GM12874 (cell line): ENCODE data around the gene UVSSA.

Experiments used
- CTCF ChIP-seq: IDR thresholded peaks from 2 replicates; pipeline ENCODE4 v1.5.1; 2011; ENCODE audit warnings: low read depth, mild to moderate bottlenecking, control low read depth, low read length, moderate library complexity; ENCODE audit not compliant: insufficient read depth

UVSSA gene

DNA sequence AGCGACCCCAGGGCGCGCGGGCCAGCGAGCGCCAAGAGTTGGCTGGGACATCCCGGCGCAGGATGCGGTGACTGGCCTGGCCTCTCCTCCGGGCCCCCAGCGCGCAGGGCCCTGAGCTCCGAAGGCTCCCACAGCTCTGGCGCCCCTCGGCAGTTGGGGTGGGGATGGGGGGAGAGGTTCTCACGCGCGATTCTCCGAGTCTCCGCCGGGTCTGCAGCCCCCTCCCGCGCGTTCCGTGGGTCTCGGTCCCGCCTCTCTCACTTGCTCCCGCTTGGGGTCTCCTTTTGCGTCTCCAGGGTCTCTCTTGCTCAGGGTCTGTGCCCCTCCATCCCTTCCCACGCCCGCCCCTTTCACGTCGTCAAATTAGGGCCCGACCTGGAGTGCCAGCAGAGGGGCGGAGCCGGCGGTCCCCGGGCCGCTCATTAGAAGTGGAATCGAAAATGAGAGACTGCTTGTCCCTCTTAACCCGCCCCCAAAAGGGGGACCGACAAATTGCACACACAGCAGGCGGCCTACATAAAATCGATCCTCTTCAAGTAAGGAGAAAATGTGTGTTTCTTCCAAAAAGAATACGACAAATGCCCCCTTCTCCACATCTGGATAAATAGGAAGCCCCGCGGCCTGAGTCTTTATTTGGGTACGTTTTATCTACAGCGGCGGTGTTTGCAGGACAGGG, 60.1 kb downstream of the UVSSA start:
- TF ChIP-seq CTCF, result no peak

DNA sequence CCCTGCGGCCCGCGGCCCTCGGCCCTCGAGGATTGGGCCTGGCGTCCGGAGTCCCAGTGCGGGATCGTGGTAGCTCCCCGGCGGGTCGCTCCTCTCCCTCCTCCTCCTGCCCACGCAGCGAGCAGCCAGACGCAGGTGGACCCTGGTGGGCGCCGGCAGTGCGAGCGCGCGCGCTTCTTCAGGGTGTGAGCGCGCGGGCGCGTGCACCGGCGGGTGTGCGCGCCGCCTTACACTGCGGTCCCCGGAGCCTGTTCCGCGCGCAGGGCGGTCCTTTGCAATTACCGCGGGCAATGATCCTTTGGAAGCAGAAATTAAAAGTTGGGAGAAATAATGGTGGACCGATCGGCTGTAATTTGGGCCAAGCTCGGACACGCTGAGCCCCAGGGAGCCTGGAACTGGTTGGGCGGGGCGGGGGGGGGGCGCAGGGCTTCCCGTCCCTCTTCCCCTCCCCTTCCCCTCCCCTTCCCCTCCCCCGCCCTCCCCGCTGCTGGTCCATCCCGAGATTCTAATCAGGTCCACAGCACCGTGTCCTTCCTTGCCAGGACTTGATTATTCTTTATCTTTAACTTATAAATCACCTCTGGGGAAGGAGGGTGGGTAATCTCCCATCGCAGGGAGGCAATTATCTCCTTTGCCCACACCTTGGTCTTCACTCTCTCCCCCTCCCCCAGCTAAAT, 60.8 kb downstream of the UVSSA start:
- TF ChIP-seq CTCF, result no peak

- no peak for TF ChIP-seq CTCF
Observed at GRCh38 chr4:1408418-1408817, 61.4 kb downstream of the UVSSA start.

GRCh38 chr4:1409079-1409478, 62.1 kb downstream of the UVSSA start:
- no peak for TF ChIP-seq CTCF

DNA sequence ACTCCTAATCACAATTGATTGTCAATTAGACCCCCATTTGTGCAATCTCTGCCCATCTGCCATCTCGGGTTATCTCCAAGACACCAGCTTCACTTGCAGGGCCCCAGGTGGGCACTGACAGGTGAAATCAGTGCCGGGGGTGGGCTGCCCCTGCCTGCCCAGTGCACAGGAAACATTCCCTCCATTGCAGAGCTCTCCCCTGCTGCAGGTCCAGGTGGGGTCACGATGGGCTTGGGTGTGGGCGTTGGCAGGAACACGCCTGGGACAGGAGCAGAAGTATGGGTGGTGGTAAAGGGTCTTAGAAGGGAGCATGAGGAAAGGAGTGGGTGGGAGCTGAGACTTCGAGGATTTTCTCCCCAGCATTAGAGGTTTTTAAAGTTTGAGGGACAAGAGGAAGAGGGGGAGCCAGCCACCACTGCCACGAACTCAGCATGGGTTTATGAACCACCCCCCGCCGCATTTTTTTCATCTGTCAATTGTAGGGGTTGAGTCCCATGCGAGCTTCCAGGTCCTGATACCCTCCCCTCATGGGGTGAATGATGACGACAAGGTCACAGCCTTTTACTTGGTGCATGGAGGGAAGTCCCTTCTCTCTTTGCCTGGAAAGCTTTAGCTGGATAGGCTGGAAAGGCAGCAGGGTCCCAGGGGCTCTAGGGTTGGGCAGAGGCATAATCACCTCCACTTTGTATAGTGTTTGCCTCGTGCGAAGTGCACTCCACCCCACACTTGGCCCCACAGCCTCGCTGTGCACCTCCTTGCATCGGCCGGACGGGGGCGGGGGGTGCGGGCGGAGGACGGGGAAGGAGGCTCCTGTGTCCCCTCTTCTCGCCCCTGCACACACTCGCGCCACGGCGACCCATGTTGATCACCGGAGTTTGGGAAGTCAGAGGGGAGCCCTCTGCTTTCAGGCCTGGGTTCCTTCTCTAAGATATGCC, 62.8 kb downstream of the UVSSA start:
- TF ChIP-seq CTCF, result no peak

GRCh38 chr4:1410491-1411325, 63.7 kb downstream of the UVSSA start:
- no peak for TF ChIP-seq CTCF
